Astrocyte of the spinal cord (primary cell): Measurements from ENCODE around the gene NCKAP5.
A peak's percentile ranks its signal among the peaks of the same experiment; 100 is the strongest.

Experiments
- DNase-seq: peaks from one replicate; pipeline ENCODE4 v3.0.0; 2011; ENCODE audit warnings: low read depth, low spot score
- H3K4me3 ChIP-seq: 2 replicates; pipeline ENCODE4 v1.5.1; 2011; ENCODE audit warnings: low read depth, mild to moderate bottlenecking, low read length, moderate library complexity
- CTCF ChIP-seq: IDR thresholded peaks from 2 replicates; pipeline ENCODE4 v1.5.1; 2012; ENCODE audit warnings: low read depth, mild to moderate bottlenecking, low read length, inconsistent platforms
- in situ Hi-C: cut with HindIII; loops from 2 replicates; pipeline ENCODE4 v1.10.0; 2017; ENCODE audit warnings: low sequenced_read_pairs

The NCKAP5 gene

GRCh38 chr2:133378386-133378785, 189.9 kb downstream of the NCKAP5 start:
- no peak overlapping the region for H3K4me3 ChIP-seq
- in situ Hi-C loops: no loop called here
- no peak for DNase-seq
- no peak for TF ChIP-seq CTCF

- H3K4me3 ChIP-seq: no peak overlapping the region
- DNase-seq: no peak
- in situ Hi-C loops: no loop called here
- no peak for TF ChIP-seq CTCF
Observed at GRCh38 chr2:133377599-133377998, 190.7 kb downstream of the NCKAP5 start.

GRCh38 chr2:133377021-133377481, 191.2 kb downstream of the NCKAP5 start:
- in situ Hi-C loops: no loop called here
- no peak overlapping the region for H3K4me3 ChIP-seq
- DNase-seq: peak; percentile 49
- TF ChIP-seq CTCF: no peak

GRCh38 chr2:133374781-133375180, 193.5 kb downstream of the NCKAP5 start:
- H3K4me3 ChIP-seq: no peak overlapping the region
- in situ Hi-C loops: no loop called here
- TF ChIP-seq CTCF: no peak
- DNase-seq: no peak

GRCh38 chr2:133371286-133371685, 197.0 kb downstream of the NCKAP5 start:
- in situ Hi-C loops: no loop called here
- DNase-seq: no peak
- TF ChIP-seq CTCF: no peak
- H3K4me3 ChIP-seq: no peak overlapping the region

GRCh38 chr2:133369901-133370658, 198.2 kb downstream of the NCKAP5 start:
- H3K4me3 ChIP-seq: no peak overlapping the region
- no peak for DNase-seq
- no peak for TF ChIP-seq CTCF
- in situ Hi-C loops: no loop called here
